K562 (cell line): ENCODE measurements around the gene SOS1. TPM values are rescaled to one million over a fixed set of nuclear protein-coding genes. Genes with fewer than 3 reads are reported as not detected.

Source experiments
- ATAC-seq: fragments of 200-7000 bp; cut with Tn5 transposase; 3 replicates; pipeline ENCODE4 v1.9.1; 2020; ENCODE audit warnings: moderate library complexity
- BruUV-seq: library from RNA; stranded (reverse); fragments of 400-500 nt; replicated peaks from 2 replicates; lab custom pipeline; 2021; lab: Mats Ljungman, UMichigan
- CTCF ChIA-PET: fragments of 300-600 bp; formaldehyde crosslinking; extraction: SDS; loops from one replicate; lab custom pipeline; 2021; ENCODE audit warnings: low intra/inter-chr PET ratio; lab: Yijun Ruan, JAX
- POLR2A ChIA-PET: fragments of 300-600, 350-650 bp; sonication (Branson Sonifier 250); formaldehyde crosslinking; extraction: SDS; loops from one replicate; lab custom pipeline; 2021; ENCODE audit warnings: antibody characterized with exemption, inconsistent platforms; lab: Yijun Ruan, JAX
- DNase-seq, 4 experiments: peaks; one replicate each; pipeline versions ENCODE4 v3.0.0 to v3.0.0-alpha.2; 2011 to 2018; ENCODE audit warnings: low spot score in 3 of 4, mixed read lengths in 3 of 4; ENCODE audit errors: extremely low read depth in 1 of 4
- FAIRE-seq: peaks from 2 replicates; lab custom pipeline; 2011; peaks lifted over from hg19 to GRCh38; lab: Jason Lieb, UNC
- H2AFZ ChIP-seq: 2 replicates; pipeline ENCODE4 v1.6.0; 2011; ENCODE audit warnings: low read depth, low read length, control low read depth, inconsistent platforms
- H3K27ac ChIP-seq: fragments of 200-600 bp; 3 replicates; pipeline ENCODE4 v1.8.0; 2011; ENCODE audit warnings: low read depth, mild to moderate bottlenecking, control low read depth, inconsistent platforms, low read length, moderate library complexity, mixed read lengths; ENCODE audit errors: extremely low read depth
- H3K27me3 ChIP-seq, 2 experiments: fragments of 300-600 bp in 1 of 2; 2 replicates in 1 of 2; 3 replicates in 1 of 2; pipeline versions ENCODE4 v1.6.0 to v1.8.0; 2011; ENCODE audit warnings: inconsistent platforms in 2 of 2, low read length in 2 of 2, mild to moderate bottlenecking in 1 of 2, mixed read lengths in 1 of 2, moderate library complexity in 1 of 2; ENCODE audit not compliant: control insufficient read depth in 2 of 2, insufficient read depth in 2 of 2
- H3K36me3 ChIP-seq: fragments of 300-600 bp; 3 replicates; pipeline ENCODE4 v1.8.0; 2011; ENCODE audit warnings: mild to moderate bottlenecking, low read length, inconsistent platforms; ENCODE audit not compliant: control insufficient read depth, insufficient read depth
- H3K4me1 ChIP-seq, 2 experiments: fragments of 200-600 bp in 1 of 2; replicated peaks in 1 of 2; 2 replicates in 1 of 2; 3 replicates in 1 of 2; pipeline versions ENCODE4 v1.5.1 to v1.8.0; 2011; ENCODE audit warnings: inconsistent platforms in 2 of 2, low read length in 2 of 2, mild to moderate bottlenecking in 1 of 2, mixed read lengths in 1 of 2, moderate library complexity in 1 of 2; ENCODE audit not compliant: control insufficient read depth in 2 of 2, insufficient read depth in 2 of 2
- H3K4me2 ChIP-seq: 2 replicates; pipeline ENCODE4 v1.6.1; 2011; ENCODE audit warnings: low read length, control low read depth, inconsistent platforms, mixed read lengths; ENCODE audit not compliant: insufficient read depth
- H3K4me3 ChIP-seq: fragments of 200-600 bp; sonication (generic), shearing (Covaris generic); 2 replicates; pipeline ENCODE4 v1.5.1; 2016; ENCODE audit warnings: control low read depth, inconsistent platforms
- H3K79me2 ChIP-seq: fragments of 200-600 bp; 3 replicates; pipeline ENCODE4 v1.8.0; 2011; ENCODE audit warnings: low read length, inconsistent platforms; ENCODE audit not compliant: control insufficient read depth, insufficient read depth
- H3K9ac ChIP-seq, 2 experiments: 2 replicates each; pipeline versions ENCODE4 v1.6.0 to v1.6.1; 2011; ENCODE audit warnings: low read depth in 2 of 2, low read length in 2 of 2, control low read depth in 1 of 2, inconsistent platforms in 1 of 2, mild to moderate bottlenecking in 1 of 2, mixed read lengths in 1 of 2; ENCODE audit not compliant: insufficient read depth in 1 of 2
- H3K9me1 ChIP-seq: one replicate; pipeline ENCODE4 v1.6.0; 2011; ENCODE audit warnings: inconsistent platforms, mild to moderate bottlenecking, low read length, moderate library complexity; ENCODE audit not compliant: control insufficient read depth, insufficient read depth
- H3K9me3 ChIP-seq: replicated peaks from 2 replicates; pipeline ENCODE4 v1.5.1; 2011; ENCODE audit warnings: low read depth, low read length, inconsistent platforms; ENCODE audit not compliant: control insufficient read depth, insufficient read depth
- H4K20me1 ChIP-seq: replicated peaks from 2 replicates; pipeline ENCODE4 v1.6.1; 2011; ENCODE audit warnings: low read length, inconsistent platforms, mixed read lengths; ENCODE audit not compliant: control insufficient read depth, insufficient read depth
- EGR1 ChIP-seq: fragments of 450-650 bp; conservative IDR thresholded peaks from 2 replicates; pipeline ENCODE4 v1.6.1; 2017; ENCODE audit warnings: mild to moderate bottlenecking
- ESRRB ChIP-seq: fragments of 250-450 bp; sonication (Bioruptor Pico); IDR thresholded peaks from 2 replicates; pipeline ENCODE4 v1.5.0; 2020; ENCODE audit warnings: mild to moderate bottlenecking, moderate library complexity, borderline replicate concordance
- ILF3 ChIP-seq: fragments of 450-650 bp; IDR thresholded peaks from 2 replicates; pipeline ENCODE4 v1.6.1; 2018; ENCODE audit warnings: antibody characterized with exemption, mild to moderate bottlenecking, moderate library complexity, borderline replicate concordance
- ILK ChIP-seq: fragments of 450-650 bp; IDR thresholded peaks from 2 replicates; pipeline ENCODE4 v1.6.1; 2016; ENCODE audit warnings: missing genetic modification characterization, low read depth, mild to moderate bottlenecking, missing compliant biosample characterization, moderate library complexity, borderline replicate concordance
- IRF9 ChIP-seq: fragments of 450-650 bp; IDR thresholded peaks from 2 replicates; pipeline ENCODE4 v1.6.1; 2016; ENCODE audit warnings: missing biosample characterization, missing genetic modification characterization
- KLF6 ChIP-seq: fragments of 250-450 bp; sonication (Bioruptor Pico); IDR thresholded peaks from 2 replicates; pipeline ENCODE4 v1.4.0; 2020; ENCODE audit warnings: mild to moderate bottlenecking, moderate library complexity, borderline replicate concordance
- MAFF ChIP-seq: IDR thresholded peaks from 2 replicates; pipeline ENCODE4 v1.6.1; 2012; ENCODE audit warnings: low read length, improper control_type of control experiment
- SREBF2 ChIP-seq: sonication (generic); formaldehyde crosslinking; IDR thresholded peaks from 2 replicates; pipeline ENCODE4 v1.4.0; 2020; ENCODE audit warnings: mild to moderate bottlenecking, missing genetic modification reagents
- ZNF165 ChIP-seq: fragments of 250-450 bp; sonication (Bioruptor Pico); IDR thresholded peaks from 2 replicates; pipeline ENCODE4 v1.4.0; 2020; ENCODE audit warnings: borderline replicate concordance
- ZNF41 ChIP-seq: fragments of 250-450 bp; sonication (Bioruptor Pico); conservative IDR thresholded peaks from 2 replicates; pipeline ENCODE4 v1.4.0; 2020; ENCODE audit warnings: mild to moderate bottlenecking
- WGBS: fragments of 100-300 bp; shearing (Covaris generic); methylation state at CpG from one replicate; pipeline ENCODE4 v1.1.6; 2016; ENCODE audit warnings: low coverage, mixed read lengths; ENCODE audit not compliant: insufficient coverage; ENCODE audit errors: missing lambda C conversion rate; 5-methylcytosine and 5-hydroxymethylcytosine counted together
- in situ Hi-C: fragments of 300-500 bp; cut with MboI; formaldehyde crosslinking; loops from 4 replicates; pipeline ENCODE4 v1.15.0; 2018; ENCODE audit warnings: inconsistent platforms, mixed read lengths
- intact Hi-C: fragments of 100-400 bp; cut with micrococcal nuclease; formaldehyde crosslinking; loops from 2 replicates; pipeline ENCODE4 v1.14.2; 2022
- polyA plus RNA-seq, 8 experiments: library from polyadenylated mRNA; depleted of rRNA in 4 of 8; stranded (reverse) in 5 of 8; unstranded in 3 of 8; fragments of >200 nt; fragmentation: Nextera tagmentation in 2 of 8; fragmentation: Illumina TruSeq in 1 of 8; extraction: Ambion mirVana in 2 of 8; extraction: Trizol in 1 of 8; gene quantifications; 2 replicates each; pipeline versions ENCODE4 v1.2.1 to v1.2.3, GENCODE V29; 2011 to 2014; ENCODE audit warnings: inconsistent platforms in 1 of 8, missing spikeins in 1 of 8
- total RNA-seq, 7 experiments: library from RNA; depleted of rRNA in 6 of 7; stranded (reverse); fragments of >200 nt in 6 of 7; fragmentation: Illumina TruSeq in 2 of 7; extraction: Trizol in 2 of 7; gene quantifications; 2 replicates each; pipeline versions ENCODE4 v1.2.1 to v1.2.3, GENCODE V29; 2011 to 2021; ENCODE audit warnings: low replicate concordance in 1 of 7

The SOS1 gene
- total and polyA plus RNA-seq, 9 of the 15 experiments (the other 6 are each of a cell fraction or from before 2014, with no cell fraction given) = 2.5 to 27.1 (median 16.3) TPM

- TF ChIP-seq IRF9 (tag) = no peak
- no peak for TF ChIP-seq ILK
- TF ChIP-seq MAFF = no peak
- TF ChIP-seq ZNF165 = no peak
- no peak for TF ChIP-seq SREBF2 (CRISPR knock-in tag)
Measured at GRCh38 chr2:38951766-38952165, 169.1 kb downstream of the SOS1 start (continued).

GRCh38 chr2:38948995-38949394, 171.9 kb downstream of the SOS1 start:
- peaks cover 3 to 10% of the 10 kb centered on the region in 2 experiments; a peak in 3 of 5 replicates for H3K4me1 ChIP-seq
- whole genome bisulfite sequencing = 24% methylated on average over 4 of the region's 4 CpGs
- DNase-seq (no peak), ATAC-seq (no peak), FAIRE-seq (no peak)
- H4K20me1 ChIP-seq = no peaks in the 10 kb centered on the region
- no TSS peak for BruUV-seq
- no peak overlapping the region for H3K4me3 ChIP-seq
- H3K27ac ChIP-seq = no peak overlapping the region
- in situ Hi-C loops = loop anchor here (25.0 kb wide), 1 partner anchor 288 kb away; the partner anchor contains the start of gene CDKL4
- H3K36me3 ChIP-seq = no peaks in the 10 kb centered on the region
- H3K9me1 ChIP-seq = no peaks in the 10 kb centered on the region
- no peak overlapping the region for H2AFZ ChIP-seq
- no peak overlapping the region for H3K4me2 ChIP-seq
- ChIA-PET POLR2A (interaction anchor here (0.7 kb wide), 1 partner anchor 403 kb away, joined by 4 read pairs; no protein-coding TSS in a partner anchor), CTCF (no interaction called here)
- TF ChIP-seq KLF6 (CRISPR knock-in tag) = no peak
- TF ChIP-seq ZNF41 (CRISPR knock-in tag) = no peak
- TF ChIP-seq ESRRB (CRISPR knock-in tag) = no peak
- no peak for TF ChIP-seq ILF3
- TF ChIP-seq EGR1 = no peak
- no peaks in the 10 kb centered on the region for H3K79me2 ChIP-seq
- H3K9me3 ChIP-seq = no peaks in the 10 kb centered on the region
- intact Hi-C loops = loop anchor here (5.0 kb wide), 2 partner anchors 103 to 173 kb away; partner anchors contain the start of gene SOS1
- no peaks in the 10 kb centered on the region; a peak in 2 of 5 replicates for H3K27me3 ChIP-seq
- H3K9ac ChIP-seq = no peak overlapping the region
